DOHH2 (cell line): ENCODE results near the gene RASL11A.
A peak's percentile ranks its signal among the peaks of the same experiment; 100 is the strongest.

Experiments
- H3F3A ChIP-seq: fragments of 200-600 bp; sonication (generic), shearing (Covaris generic); 2 replicates; pipeline ENCODE4 v1.6.0; 2016; ENCODE audit warnings: antibody characterized with exemption, mild to moderate bottlenecking; ENCODE audit not compliant: control insufficient read depth, insufficient read depth
- H3K27ac ChIP-seq: fragments of 200-600 bp; sonication (generic); 2 replicates; pipeline ENCODE4 v1.5.1; 2014; ENCODE audit warnings: low read depth, mild to moderate bottlenecking, low read length, moderate library complexity
- H3K27me3 ChIP-seq: fragments of 200-600 bp; sonication (generic); 2 replicates; pipeline ENCODE4 v1.6.1; 2014; ENCODE audit warnings: mild to moderate bottlenecking, low read length, mixed read lengths; ENCODE audit not compliant: control insufficient read depth
- H3K36me3 ChIP-seq: fragments of 200-600 bp; sonication (generic); 2 replicates; pipeline ENCODE4 v1.6.1; 2014; ENCODE audit warnings: mild to moderate bottlenecking, low read length, moderate library complexity, mixed read lengths; ENCODE audit not compliant: control insufficient read depth
- H3K4me1 ChIP-seq: fragments of 200-600 bp; sonication (generic); 2 replicates; pipeline ENCODE4 v1.6.1; 2014; ENCODE audit warnings: mild to moderate bottlenecking, low read length, mixed read lengths; ENCODE audit not compliant: control insufficient read depth
- H3K4me2 ChIP-seq: fragments of 200-600 bp; sonication (generic); 2 replicates; pipeline ENCODE4 v1.6.0; 2014; ENCODE audit warnings: mild to moderate bottlenecking, low read length, moderate library complexity
- H3K4me3 ChIP-seq: fragments of 200-600 bp; sonication (generic); 2 replicates; pipeline ENCODE4 v1.5.1; 2014; ENCODE audit warnings: mild to moderate bottlenecking, low read length, mixed read lengths
- H3K79me2 ChIP-seq: fragments of 200-600 bp; sonication (generic); 2 replicates; pipeline ENCODE4 v1.6.1; 2014; ENCODE audit warnings: mild to moderate bottlenecking, low read length, mixed read lengths; ENCODE audit not compliant: control insufficient read depth
- H3K9me2 ChIP-seq: fragments of 200-600 bp; sonication (generic); replicated peaks from 2 replicates; pipeline ENCODE4 v1.6.1; 2014; ENCODE audit warnings: mild to moderate bottlenecking, low read length, mixed read lengths; ENCODE audit not compliant: control insufficient read depth
- H3K9me3 ChIP-seq: fragments of 200-600 bp; sonication (generic); 2 replicates; pipeline ENCODE4 v1.6.1; 2014; ENCODE audit warnings: antibody characterized with exemption, low read length, mixed read lengths; ENCODE audit not compliant: control insufficient read depth, insufficient read depth
- H4K20me1 ChIP-seq: fragments of 200-600 bp; sonication (generic); 2 replicates; pipeline ENCODE4 v1.6.0; 2014; ENCODE audit warnings: low read depth, mild to moderate bottlenecking, antibody characterized with exemption, low read length, moderate library complexity; ENCODE audit not compliant: control insufficient read depth, insufficient read depth
- CTCF ChIP-seq: fragments of 200-600 bp; sonication (generic); IDR thresholded peaks from one replicate; pipeline ENCODE4 v1.5.1; 2014; ENCODE audit warnings: antibody characterized with exemption, mild to moderate bottlenecking, low read depth, low read length; ENCODE audit not compliant: poor library complexity, severe bottlenecking
- EZH2phosphoT487 ChIP-seq: fragments of 200-600 bp; sonication (generic); IDR thresholded peaks from 2 replicates; pipeline ENCODE4 v1.6.1; 2017; ENCODE audit warnings: borderline replicate concordance, mild to moderate bottlenecking, antibody characterized with exemption, low read length, moderate library complexity, mixed read lengths

RASL11A gene

GRCh38 chr13:27309967-27310598 is 39.5 kb downstream of the RASL11A start:
- Histone ChIP-seq H3K36me3 (no peaks in the 10 kb centered on the region), H3K4me2 (no peak overlapping the region), H4K20me1 (no peaks in the 10 kb centered on the region), H3F3A (peaks cover 22% of the 10 kb centered on the region), H3K9me3 (no peaks in the 10 kb centered on the region), H3K79me2 (no peaks in the 10 kb centered on the region), H3K27ac (no peak overlapping the region), H3K4me3 (no peak overlapping the region), H3K9me2 (no peaks in the 10 kb centered on the region), H3K27me3 (no peaks in the 10 kb centered on the region), H3K4me1 (peaks cover 88% of the 10 kb centered on the region)
- no peak for TF ChIP-seq CTCF
- no peak for TF ChIP-seq EZH2phosphoT487

- H3K4me2 ChIP-seq, result no peak overlapping the region; the same call in 1 of the 2 replicates
- TF ChIP-seq CTCF, result no peak
- TF ChIP-seq EZH2phosphoT487, result no peak
Observed at GRCh38 chr13:27310946-27311345, 40.3 kb downstream of the RASL11A start.

GRCh38 chr13:27311518-27312210 is 41.0 kb downstream of the RASL11A start:
- Histone ChIP-seq H3K4me1 (peaks cover 88% of the 10 kb centered on the region), H3K9me3 (no peaks in the 10 kb centered on the region), H3K36me3 (no peaks in the 10 kb centered on the region), H3K9me2 (no peaks in the 10 kb centered on the region), H4K20me1 (no peaks in the 10 kb centered on the region), H3F3A (peaks cover 22% of the 10 kb centered on the region), H3K4me2 (peak overlapping the region; percentile 44), H3K27ac (peak overlapping the region; percentile 61), H3K79me2 (no peaks in the 10 kb centered on the region), H3K27me3 (no peaks in the 10 kb centered on the region), H3K4me3 (peak overlapping the region; percentile 50)
- TF ChIP-seq EZH2phosphoT487 (no peak), CTCF (no peak)

More at GRCh38 chr13:27310946-27311345, 40.3 kb downstream of the RASL11A start:
- Histone ChIP-seq H4K20me1 (no peaks in the 10 kb centered on the region), H3F3A (peaks cover 22% of the 10 kb centered on the region), H3K79me2 (no peaks in the 10 kb centered on the region), H3K4me1 (peaks cover 88% of the 10 kb centered on the region), H3K9me2 (no peaks in the 10 kb centered on the region), H3K36me3 (no peaks in the 10 kb centered on the region), H3K27ac (0 out of 2 replicates have a peak overlapping the region, but pooled peaks have one; percentile 3), H3K4me3 (no peak overlapping the region), H3K9me3 (no peaks in the 10 kb centered on the region), H3K27me3 (no peaks in the 10 kb centered on the region)
